Measurements from ENCODE around the gene ATP6AP2.

ATP6AP2 gene

DNA sequence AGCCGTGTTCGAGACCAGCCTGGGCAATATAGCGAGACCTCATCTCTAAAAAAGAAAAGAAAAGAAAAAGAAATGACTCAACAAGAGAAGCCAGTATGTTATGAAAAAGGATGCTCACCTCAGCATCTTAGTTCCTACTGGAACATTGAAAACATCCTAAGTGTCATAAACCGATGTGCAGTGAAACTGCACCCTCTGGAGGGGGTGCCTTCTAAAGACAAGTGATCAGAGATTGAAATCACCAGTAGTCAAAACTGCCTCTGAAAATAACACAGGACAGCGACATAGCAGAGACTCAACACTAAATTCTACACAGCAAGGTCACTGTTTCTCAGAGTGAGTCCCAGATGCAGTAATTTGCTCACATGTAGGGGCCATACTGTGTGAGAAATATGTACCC, 28.0 kb upstream of the ATP6AP2 start:
- Histone ChIP-seq H2AFZ (ENCODE audit: low read length) (no peak overlapping the region), H3K9me3 (replicated peaks in 1 of 2; ENCODE audit: control insufficient read depth in 2 of 2, insufficient read depth in 1 of 2, low read depth in 1 of 2, low read length in 2 of 2) (no peaks in the 10 kb centered on the region)
- no peak for DNase-seq (ENCODE audit: low spot score)

DNA sequence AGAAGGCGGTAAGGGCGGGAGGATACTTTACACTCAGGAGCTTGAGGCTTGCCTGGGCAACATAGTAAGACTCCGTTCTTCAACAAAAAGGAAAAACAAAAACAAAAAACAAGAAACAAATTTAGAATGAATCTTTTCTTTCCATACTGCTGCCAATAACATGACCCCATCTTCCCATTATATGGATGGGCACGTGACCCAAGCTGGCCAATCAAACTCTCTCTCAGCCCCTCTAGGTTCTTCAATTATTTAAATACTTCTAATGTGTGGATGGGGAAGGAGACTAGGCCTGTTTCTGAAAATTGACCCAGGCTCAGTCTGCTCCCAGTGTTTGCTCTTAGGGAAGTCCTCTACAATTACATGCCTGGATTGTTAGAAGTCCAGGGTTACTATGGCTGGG, 22.2 kb upstream of the ATP6AP2 start:
- no peak overlapping the region for H3K4me2 ChIP-seq (ENCODE audit: insufficient read depth, low read length, poor library complexity, severe bottlenecking)
- H2BK120ac ChIP-seq (ENCODE audit: low read depth, low read length), result no peak overlapping the region
- no peak overlapping the region for H3K4me3 ChIP-seq (ENCODE audit: low read length in 2 of 2)
- H3K27ac ChIP-seq (replicated peaks; ENCODE audit: low read length), result no peak overlapping the region
- H3K27me3 ChIP-seq (ENCODE audit: control insufficient read depth in 3 of 3, insufficient read depth in 3 of 3, low read depth in 1 of 3, low read length in 3 of 3), result peaks cover 0 to 6% (median 0%) of the 10 kb centered on the region in 3 experiments
- H3K9me3 ChIP-seq (replicated peaks in 1 of 2; ENCODE audit: control insufficient read depth in 2 of 2, insufficient read depth in 1 of 2, low read depth in 1 of 2, low read length in 2 of 2), result no peaks in the 10 kb centered on the region
- H3K4ac ChIP-seq (ENCODE audit: low read length), result no peak overlapping the region
- no peak overlapping the region for H3K14ac ChIP-seq (ENCODE audit: low read length)
- no peak overlapping the region for H2BK12ac ChIP-seq (ENCODE audit: low read length)
- H3K4me1 ChIP-seq (ENCODE audit: control insufficient read depth in 2 of 2, insufficient read depth in 1 of 2, low read depth in 1 of 2, low read length in 2 of 2), result no peaks in the 10 kb centered on the region
- WGBS, 2 donors (ENCODE audit: extremely low coverage in 2 of 2, insufficient read length in 2 of 2, insufficient replicate concordance in 1 of 2), result no CpG with 5 or more reads among the region's 4 CpGs
- H3K36me3 ChIP-seq (replicated peaks in 1 of 2; ENCODE audit: control insufficient read depth in 2 of 2, insufficient read depth in 2 of 2, low read length in 2 of 2), result no peaks in the 10 kb centered on the region
- DNase-seq (ENCODE audit: low spot score), result no peak
- H4K8ac ChIP-seq (ENCODE audit: low read depth, low read length), result no peak overlapping the region
- H3K79me1 ChIP-seq (ENCODE audit: low read depth, low read length), result no peaks in the 10 kb centered on the region
- no peak overlapping the region for H2AFZ ChIP-seq (ENCODE audit: low read length)
- no peak overlapping the region for H3K23ac ChIP-seq (ENCODE audit: low read depth, low read length, poor library complexity)
- no peak overlapping the region for H4K91ac ChIP-seq (ENCODE audit: low read depth, low read length, poor library complexity)
- no peak overlapping the region for H3K18ac ChIP-seq (ENCODE audit: low read length)
- no peak overlapping the region for H2BK15ac ChIP-seq (ENCODE audit: low read length)
- no peak overlapping the region for H3K9ac ChIP-seq (ENCODE audit: low read depth, low read length, poor library complexity)
- H2BK5ac ChIP-seq (ENCODE audit: low read length), result no peak overlapping the region
- H2AK5ac ChIP-seq (ENCODE audit: low read depth, low read length), result no peak overlapping the region

More for the DNA sequence above, 28.0 kb upstream of the ATP6AP2 start:
- Histone ChIP-seq H3K9ac (ENCODE audit: low read depth, low read length, poor library complexity) (no peak overlapping the region), H3K36me3 (replicated peaks in 1 of 2; ENCODE audit: control insufficient read depth in 2 of 2, insufficient read depth in 2 of 2, low read length in 2 of 2) (no peaks in the 10 kb centered on the region), H3K4ac (ENCODE audit: low read length) (no peak overlapping the region), H3K23ac (ENCODE audit: low read depth, low read length, poor library complexity) (no peak overlapping the region), H3K4me2 (ENCODE audit: insufficient read depth, low read length, poor library complexity, severe bottlenecking) (no peak overlapping the region), H3K79me1 (ENCODE audit: low read depth, low read length) (no peaks in the 10 kb centered on the region), H3K18ac (ENCODE audit: low read length) (no peak overlapping the region), H3K4me3 (ENCODE audit: low read length in 2 of 2) (no peak overlapping the region), H2BK12ac (ENCODE audit: low read length) (no peak overlapping the region), H2BK120ac (ENCODE audit: low read depth, low read length) (no peak overlapping the region), H3K14ac (ENCODE audit: low read length) (no peak overlapping the region), H2BK5ac (ENCODE audit: low read length) (no peak overlapping the region), H4K91ac (ENCODE audit: low read depth, low read length, poor library complexity) (no peak overlapping the region), H3K27me3 (ENCODE audit: control insufficient read depth in 3 of 3, insufficient read depth in 3 of 3, low read depth in 1 of 3, low read length in 3 of 3) (peaks cover 0 to 13% (median 0%) of the 10 kb centered on the region in 3 experiments), H4K8ac (ENCODE audit: low read depth, low read length) (no peak overlapping the region), H3K27ac (replicated peaks; ENCODE audit: low read length) (no peak overlapping the region), H2BK15ac (ENCODE audit: low read length) (no peak overlapping the region), H2AK5ac (ENCODE audit: low read depth, low read length) (no peak overlapping the region), H3K4me1 (ENCODE audit: control insufficient read depth in 2 of 2, insufficient read depth in 1 of 2, low read depth in 1 of 2, low read length in 2 of 2) (no peaks in the 10 kb centered on the region)
- no CpG with 5 or more reads among the region's 5 CpGs for WGBS, 2 donors (ENCODE audit: extremely low coverage in 2 of 2, insufficient read length in 2 of 2, insufficient replicate concordance in 1 of 2)

DNA sequence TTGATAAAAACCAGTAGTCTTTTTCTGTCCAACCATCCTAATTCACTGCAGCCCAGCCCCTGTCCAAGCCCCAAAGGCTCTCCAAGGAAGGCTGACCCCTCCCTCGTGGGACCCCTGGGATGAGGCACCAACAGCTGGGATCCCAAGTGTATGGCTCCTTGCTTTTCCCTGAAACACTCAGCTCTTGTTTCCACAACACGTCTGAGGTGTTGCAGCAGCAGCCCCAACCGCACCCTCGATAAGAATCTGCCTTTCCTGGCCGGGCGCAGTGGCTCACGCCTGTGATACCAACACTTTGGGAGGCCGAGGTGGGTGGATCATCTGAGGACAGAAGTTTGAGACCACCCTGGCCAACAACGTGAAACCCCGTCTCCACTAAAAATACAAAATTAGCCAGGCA, 17.0 kb upstream of the ATP6AP2 start:
- DNase-seq (ENCODE audit: low spot score), result no peak
- Histone ChIP-seq H3K18ac (ENCODE audit: low read length) (no peak overlapping the region), H2AK5ac (ENCODE audit: low read depth, low read length) (no peak overlapping the region), H3K14ac (ENCODE audit: low read length) (no peak overlapping the region), H2BK12ac (ENCODE audit: low read length) (no peak overlapping the region), H3K36me3 (replicated peaks in 1 of 2; ENCODE audit: control insufficient read depth in 2 of 2, insufficient read depth in 2 of 2, low read length in 2 of 2) (no peaks in the 10 kb centered on the region), H4K8ac (ENCODE audit: low read depth, low read length) (no peak overlapping the region), H3K4ac (ENCODE audit: low read length) (no peak overlapping the region), H3K4me2 (ENCODE audit: insufficient read depth, low read length, poor library complexity, severe bottlenecking) (no peak overlapping the region), H2BK120ac (ENCODE audit: low read depth, low read length) (no peak overlapping the region), H3K79me1 (ENCODE audit: low read depth, low read length) (no peaks in the 10 kb centered on the region), H3K23ac (ENCODE audit: low read depth, low read length, poor library complexity) (no peak overlapping the region), H3K27ac (replicated peaks; ENCODE audit: low read length) (no peak overlapping the region), H3K4me3 (ENCODE audit: low read length in 2 of 2) (no peak overlapping the region), H3K27me3 (ENCODE audit: control insufficient read depth in 3 of 3, insufficient read depth in 3 of 3, low read depth in 1 of 3, low read length in 3 of 3) (no peaks in the 10 kb centered on the region), H3K9me3 (replicated peaks in 1 of 2; ENCODE audit: control insufficient read depth in 2 of 2, insufficient read depth in 1 of 2, low read depth in 1 of 2, low read length in 2 of 2) (no peaks in the 10 kb centered on the region), H2BK15ac (ENCODE audit: low read length) (no peak overlapping the region), H3K4me1 (ENCODE audit: control insufficient read depth in 2 of 2, insufficient read depth in 1 of 2, low read depth in 1 of 2, low read length in 2 of 2) (no peaks in the 10 kb centered on the region), H2AFZ (ENCODE audit: low read length) (no peak overlapping the region), H3K9ac (ENCODE audit: low read depth, low read length, poor library complexity) (no peak overlapping the region), H2BK5ac (ENCODE audit: low read length) (no peak overlapping the region), H4K91ac (ENCODE audit: low read depth, low read length, poor library complexity) (no peak overlapping the region)
- no CpG with 5 or more reads among the region's 10 CpGs for WGBS, 2 donors (ENCODE audit: extremely low coverage in 2 of 2, insufficient read length in 2 of 2, insufficient replicate concordance in 1 of 2)

DNA sequence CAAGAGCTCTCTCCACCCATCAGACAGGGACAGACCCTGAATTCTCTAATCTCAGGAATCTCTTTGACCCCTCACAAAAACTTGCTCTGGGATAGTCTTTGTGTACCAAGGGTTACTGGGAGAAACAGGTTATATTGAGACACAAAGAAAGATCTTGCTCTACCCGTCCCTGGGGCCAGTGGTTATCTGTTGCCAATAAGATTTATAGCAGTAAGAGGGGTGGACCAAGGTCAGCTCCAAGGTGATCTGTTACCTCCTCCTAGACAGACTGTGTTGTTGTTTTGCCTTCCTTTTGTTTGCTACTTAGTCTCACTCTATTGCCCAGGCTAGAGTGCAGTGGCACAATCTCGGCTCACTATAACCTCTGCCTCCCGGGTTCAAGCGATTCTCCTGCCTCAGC, 16.3 kb upstream of the ATP6AP2 start:
- H3K36me3 ChIP-seq (replicated peaks in 1 of 2; ENCODE audit: control insufficient read depth in 2 of 2, insufficient read depth in 2 of 2, low read length in 2 of 2), result no peaks in the 10 kb centered on the region
- no peak overlapping the region for H3K23ac ChIP-seq (ENCODE audit: low read depth, low read length, poor library complexity)
- no peak overlapping the region for H3K4me2 ChIP-seq (ENCODE audit: insufficient read depth, low read length, poor library complexity, severe bottlenecking)
- WGBS, 2 donors (ENCODE audit: extremely low coverage in 2 of 2, insufficient read length in 2 of 2, insufficient replicate concordance in 1 of 2), result no CpG with 5 or more reads among the region's 4 CpGs
- no peaks in the 10 kb centered on the region for H3K9me3 ChIP-seq (replicated peaks in 1 of 2; ENCODE audit: control insufficient read depth in 2 of 2, insufficient read depth in 1 of 2, low read depth in 1 of 2, low read length in 2 of 2)
- H3K14ac ChIP-seq (ENCODE audit: low read length), result no peak overlapping the region
- no peak for DNase-seq (ENCODE audit: low spot score)
- no peak overlapping the region for H4K8ac ChIP-seq (ENCODE audit: low read depth, low read length)
- no peaks in the 10 kb centered on the region for H3K4me1 ChIP-seq (ENCODE audit: control insufficient read depth in 2 of 2, insufficient read depth in 1 of 2, low read depth in 1 of 2, low read length in 2 of 2)
- H2AFZ ChIP-seq (ENCODE audit: low read length), result no peak overlapping the region
- H2BK15ac ChIP-seq (ENCODE audit: low read length), result no peak overlapping the region
- H3K27me3 ChIP-seq (ENCODE audit: control insufficient read depth in 3 of 3, insufficient read depth in 3 of 3, low read depth in 1 of 3, low read length in 3 of 3), result no peaks in the 10 kb centered on the region
- H2BK5ac ChIP-seq (ENCODE audit: low read length), result no peak overlapping the region
- no peaks in the 10 kb centered on the region for H3K79me1 ChIP-seq (ENCODE audit: low read depth, low read length)
- no peak overlapping the region for H3K27ac ChIP-seq (replicated peaks; ENCODE audit: low read length)
- no peak overlapping the region for H2BK120ac ChIP-seq (ENCODE audit: low read depth, low read length)
- H2AK5ac ChIP-seq (ENCODE audit: low read depth, low read length), result no peak overlapping the region
- no peak overlapping the region for H3K4me3 ChIP-seq (ENCODE audit: low read length in 2 of 2)
- no peak overlapping the region for H4K91ac ChIP-seq (ENCODE audit: low read depth, low read length, poor library complexity)
- no peak overlapping the region for H2BK12ac ChIP-seq (ENCODE audit: low read length)
- no peak overlapping the region for H3K4ac ChIP-seq (ENCODE audit: low read length)
- no peak overlapping the region for H3K9ac ChIP-seq (ENCODE audit: low read depth, low read length, poor library complexity)
- H3K18ac ChIP-seq (ENCODE audit: low read length), result no peak overlapping the region

Data from neuronal stem cell (in vitro differentiated cells).